Panc1 (cell line): Measurements from ENCODE around the gene CDKAL1.

Experiments used
- CTCF ChIP-seq: fragments of 450-650 bp; IDR thresholded peaks from 2 replicates; pipeline ENCODE4 v1.5.1; 2017; ENCODE audit warnings: mild to moderate bottlenecking
- POLR2AphosphoS5 ChIP-seq: IDR thresholded peaks from 2 replicates; pipeline ENCODE4 v1.6.1; 2012; ENCODE audit warnings: mild to moderate bottlenecking, low read depth, low read length, moderate library complexity
- REST ChIP-seq, 2 experiments: IDR thresholded peaks; 2 replicates each; pipeline ENCODE4 v1.6.1; 2011 to 2012; ENCODE audit warnings: low read depth in 2 of 2, control low read depth in 1 of 2, low read length in 1 of 2, mild to moderate bottlenecking in 1 of 2, moderate library complexity in 1 of 2; ENCODE audit not compliant: insufficient read depth in 1 of 2
- SIN3A ChIP-seq: IDR thresholded peaks from 2 replicates; pipeline ENCODE4 v1.6.1; 2012; ENCODE audit warnings: low read depth, mild to moderate bottlenecking, low read length, moderate library complexity, borderline replicate concordance; ENCODE audit not compliant: insufficient read depth
- TCF7L2 ChIP-seq: IDR thresholded peaks from 2 replicates; pipeline ENCODE4 v1.6.1; 2011; ENCODE audit warnings: mild to moderate bottlenecking, low read depth, low read length, inconsistent platforms

- TF ChIP-seq REST (IDR thresholded peaks at IDR 0.05; ENCODE audit: insufficient read depth in 1 of 2, low read depth in 2 of 2, low read length in 1 of 2) (no peak), SIN3A (no peak), CTCF (no peak), POLR2AphosphoS5 (no peak), TCF7L2 (no peak)
Observed at GRCh38 chr6:20998748-20999448, 464.6 kb downstream of the CDKAL1 start.
